H1 (cell line): ENCODE results near the gene RRAS2.

Source experiments
- CHD2 ChIP-seq: IDR thresholded peaks from 2 replicates; pipeline ENCODE4 v1.6.1; 2012; ENCODE audit warnings: low read length, improper control_type of control experiment
- EGR1 ChIP-seq: IDR thresholded peaks from 2 replicates; pipeline ENCODE4 v1.6.1; 2011; ENCODE audit warnings: low read depth, low read length, borderline replicate concordance
- EZH2 ChIP-seq: fragments of 200-600 bp; sonication (generic); IDR thresholded peaks from 2 replicates; pipeline ENCODE4 v1.7.1; 2012; ENCODE audit warnings: low read depth, mild to moderate bottlenecking, moderate library complexity, low read length, inconsistent platforms; ENCODE audit not compliant: severe bottlenecking
- HDAC6 ChIP-seq: IDR thresholded peaks from one replicate; pipeline ENCODE4 v1.7.1; 2012; ENCODE audit warnings: low read depth, mild to moderate bottlenecking, inconsistent platforms, low read length, moderate library complexity
- PHF8 ChIP-seq: fragments of 200-600 bp; sonication (generic); conservative IDR thresholded peaks from 2 replicates; pipeline ENCODE4 v1.7.1; 2012; ENCODE audit warnings: low read depth, mild to moderate bottlenecking, inconsistent platforms, low read length, moderate library complexity
- POLR2A ChIP-seq, 2 experiments: IDR thresholded peaks; 1 replicate in 1 of 2; 2 replicates in 1 of 2; pipeline ENCODE4 v1.6.1; 2011; ENCODE audit warnings: low read depth in 2 of 2, low read length in 2 of 2, mild to moderate bottlenecking in 2 of 2; ENCODE audit errors: control extremely low read depth in 1 of 2
- POLR2AphosphoS5 ChIP-seq: IDR thresholded peaks from 2 replicates; pipeline ENCODE4 v1.6.1; 2011; ENCODE audit warnings: low read depth, low read length
- RAD21 ChIP-seq, 2 experiments: IDR thresholded peaks in 1 of 2; conservative IDR thresholded peaks in 1 of 2; 2 replicates each; pipeline ENCODE4 v1.6.1; 2011; ENCODE audit warnings: low read depth in 2 of 2, low read length in 2 of 2, improper control_type of control experiment in 1 of 2, inconsistent platforms in 1 of 2, mild to moderate bottlenecking in 1 of 2, moderate library complexity in 1 of 2
- SIX5 ChIP-seq: IDR thresholded peaks from 2 replicates; pipeline ENCODE4 v1.6.1; 2011; ENCODE audit warnings: mild to moderate bottlenecking, low read depth, low read length
- TAF1 ChIP-seq: IDR thresholded peaks from 2 replicates; pipeline ENCODE4 v1.6.1; 2011; ENCODE audit warnings: mild to moderate bottlenecking, low read depth, low read length
- TAF7 ChIP-seq: optimal IDR thresholded peaks from 2 replicates; pipeline ENCODE3; 2011; ENCODE audit warnings: low read depth, mild to moderate bottlenecking, inconsistent platforms, low read length, moderate library complexity, borderline replicate concordance
- TF ChIP-seq, protein P1 (sequence below), 3 experiments: IDR thresholded peaks; 1 replicate in 2 of 3; 2 replicates in 1 of 3; pipeline versions ENCODE4 v1.5.1 to v1.6.1; 2011; ENCODE audit warnings: low read length in 3 of 3, mild to moderate bottlenecking in 3 of 3, inconsistent platforms in 2 of 3, low read depth in 1 of 3, moderate library complexity in 1 of 3; ENCODE audit not compliant: insufficient read depth in 1 of 3; ENCODE audit errors: control extremely low read depth in 1 of 3
- TF ChIP-seq, protein P2 (sequence below): IDR thresholded peaks from 2 replicates; pipeline ENCODE4 v1.6.1; 2011; ENCODE audit warnings: low read length, improper control_type of control experiment
- TF ChIP-seq, protein P3 (sequence below): IDR thresholded peaks from 2 replicates; pipeline ENCODE4 v1.6.1; 2012; ENCODE audit warnings: inconsistent platforms

DNA sequence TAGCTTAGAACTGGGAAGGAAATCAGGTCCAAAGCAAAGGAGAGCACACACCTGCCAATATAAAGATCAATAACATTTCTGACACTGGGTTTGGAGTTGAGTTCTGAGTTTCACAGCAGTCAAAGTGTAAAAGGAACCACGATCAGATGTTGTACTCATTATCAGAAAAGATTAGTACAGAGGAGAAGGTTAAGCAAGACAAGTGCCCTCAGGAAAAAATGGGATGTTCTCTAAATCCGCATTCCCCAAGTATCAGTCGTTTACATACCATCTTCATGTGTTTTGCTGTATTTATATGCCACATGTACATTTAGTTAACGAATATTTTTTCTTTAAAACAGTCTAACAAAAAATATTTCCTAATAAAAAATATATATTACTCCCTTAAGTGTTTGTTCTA, 23.0 kb upstream of the RRAS2 start:
- TF ChIP-seq POLR2AphosphoS5: no peak
- TF ChIP-seq, protein P1, sequence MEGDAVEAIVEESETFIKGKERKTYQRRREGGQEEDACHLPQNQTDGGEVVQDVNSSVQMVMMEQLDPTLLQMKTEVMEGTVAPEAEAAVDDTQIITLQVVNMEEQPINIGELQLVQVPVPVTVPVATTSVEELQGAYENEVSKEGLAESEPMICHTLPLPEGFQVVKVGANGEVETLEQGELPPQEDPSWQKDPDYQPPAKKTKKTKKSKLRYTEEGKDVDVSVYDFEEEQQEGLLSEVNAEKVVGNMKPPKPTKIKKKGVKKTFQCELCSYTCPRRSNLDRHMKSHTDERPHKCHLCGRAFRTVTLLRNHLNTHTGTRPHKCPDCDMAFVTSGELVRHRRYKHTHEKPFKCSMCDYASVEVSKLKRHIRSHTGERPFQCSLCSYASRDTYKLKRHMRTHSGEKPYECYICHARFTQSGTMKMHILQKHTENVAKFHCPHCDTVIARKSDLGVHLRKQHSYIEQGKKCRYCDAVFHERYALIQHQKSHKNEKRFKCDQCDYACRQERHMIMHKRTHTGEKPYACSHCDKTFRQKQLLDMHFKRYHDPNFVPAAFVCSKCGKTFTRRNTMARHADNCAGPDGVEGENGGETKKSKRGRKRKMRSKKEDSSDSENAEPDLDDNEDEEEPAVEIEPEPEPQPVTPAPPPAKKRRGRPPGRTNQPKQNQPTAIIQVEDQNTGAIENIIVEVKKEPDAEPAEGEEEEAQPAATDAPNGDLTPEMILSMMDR (IDR thresholded peaks at IDR 0.05; ENCODE audit: control extremely low read depth in 1 of 3, insufficient read depth in 1 of 3, low read depth in 1 of 3, low read length in 3 of 3): no peak
- TF ChIP-seq TAF7: no peak
- no peak for TF ChIP-seq SIX5
- TF ChIP-seq TAF1: no peak
- TF ChIP-seq POLR2A (IDR thresholded peaks at IDR 0.05; ENCODE audit: control extremely low read depth in 1 of 2, low read depth in 2 of 2, low read length in 2 of 2): no peak
- no peak for TF ChIP-seq CHD2
- no peak for TF ChIP-seq RAD21 (IDR thresholded peaks at IDR 0.05 in 1 of 2, conservative IDR thresholded peaks at IDR 0.05 in 1 of 2; ENCODE audit: low read depth in 2 of 2, low read length in 2 of 2)
- TF ChIP-seq HDAC6: no peak
- TF ChIP-seq EZH2: no peak
- TF ChIP-seq, protein P2, sequence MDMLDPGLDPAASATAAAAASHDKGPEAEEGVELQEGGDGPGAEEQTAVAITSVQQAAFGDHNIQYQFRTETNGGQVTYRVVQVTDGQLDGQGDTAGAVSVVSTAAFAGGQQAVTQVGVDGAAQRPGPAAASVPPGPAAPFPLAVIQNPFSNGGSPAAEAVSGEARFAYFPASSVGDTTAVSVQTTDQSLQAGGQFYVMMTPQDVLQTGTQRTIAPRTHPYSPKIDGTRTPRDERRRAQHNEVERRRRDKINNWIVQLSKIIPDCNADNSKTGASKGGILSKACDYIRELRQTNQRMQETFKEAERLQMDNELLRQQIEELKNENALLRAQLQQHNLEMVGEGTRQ: no peak
- no peak for TF ChIP-seq PHF8
- TF ChIP-seq, protein P3, sequence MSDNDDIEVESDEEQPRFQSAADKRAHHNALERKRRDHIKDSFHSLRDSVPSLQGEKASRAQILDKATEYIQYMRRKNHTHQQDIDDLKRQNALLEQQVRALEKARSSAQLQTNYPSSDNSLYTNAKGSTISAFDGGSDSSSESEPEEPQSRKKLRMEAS: no peak
- no peak for TF ChIP-seq EGR1
